ENCODE data around the gene KRTAP1-5.

KRTAP1-5 gene

DNA sequence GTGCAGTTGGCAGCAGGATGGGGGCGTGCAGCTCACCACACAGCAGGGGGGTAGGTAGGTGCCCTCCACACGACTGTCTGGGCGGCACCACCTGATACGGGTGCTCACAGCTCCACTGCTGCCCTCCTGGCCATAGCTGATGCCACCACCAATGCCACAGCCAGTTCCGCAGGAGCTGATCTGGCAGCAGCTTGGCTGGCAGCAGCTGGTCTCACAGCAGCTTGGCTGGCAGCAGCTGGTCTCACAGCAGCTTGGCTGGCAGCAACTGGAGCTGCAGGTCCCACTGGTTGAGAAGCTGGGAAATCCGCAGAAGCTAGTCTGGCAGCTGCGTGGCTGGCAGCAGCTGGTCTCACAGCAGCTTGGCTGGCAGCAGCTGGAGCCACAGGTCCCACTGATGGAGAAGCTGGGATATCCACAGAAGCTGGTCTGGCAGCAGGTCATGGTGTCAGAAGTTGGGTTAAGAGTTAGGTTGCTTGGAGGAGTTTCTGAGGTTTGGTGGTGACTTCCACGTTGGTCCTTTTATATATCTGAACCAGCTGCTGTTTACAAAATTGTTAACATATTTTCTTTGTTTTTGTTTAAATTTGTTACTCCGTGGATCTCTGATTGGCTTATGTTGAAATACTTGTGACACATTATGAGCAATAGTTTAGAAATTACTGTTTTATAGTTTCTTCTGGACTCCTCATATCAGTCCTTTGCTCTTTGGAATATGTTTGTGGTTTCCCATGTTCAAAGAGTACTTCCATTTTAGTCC is at the start of gene KRTAP1-5:
TSS of gene KRTAP1-5 (minus strand) at position 494 of the 757 bp plus-strand sequence. CDS start at position 441, 53 bp downstream.
- DNase-seq (ENCODE audit: extremely low read depth, low read depth): peak; percentile 52
- H3K4me3 ChIP-seq (replicated peaks; ENCODE audit: low read depth, low read length): no peak within 1 kb of the TSS
- TF ChIP-seq CTCF (IDR thresholded peaks at IDR 0.05; ENCODE audit: low read depth, low read length, missing control alignments): no peak

DNA sequence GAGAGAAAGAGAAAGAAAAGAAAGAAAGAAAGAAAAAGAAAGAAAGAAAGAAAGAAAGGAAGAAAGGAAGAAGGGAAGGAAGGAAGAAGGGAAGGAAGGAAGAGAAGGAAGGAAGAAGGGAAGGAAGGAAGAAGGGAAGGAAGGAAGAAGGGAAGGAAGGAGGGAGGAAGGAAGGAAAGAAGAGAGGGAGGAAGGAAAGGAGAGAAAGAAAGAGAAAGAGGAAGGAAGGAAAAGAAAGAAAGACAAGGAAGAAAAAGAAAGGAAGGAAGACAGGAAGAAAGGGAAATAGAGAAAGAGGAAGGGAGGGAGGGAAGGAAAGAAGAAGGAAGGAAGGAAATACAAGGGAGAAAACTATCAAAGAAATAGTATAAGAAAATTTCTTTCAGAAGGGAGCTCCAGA is 49.8 kb upstream of the KRTAP1-5 start:
- no peak for DNase-seq (ENCODE audit: extremely low read depth, low read depth)
- H3K4me3 ChIP-seq (replicated peaks; ENCODE audit: low read depth, low read length): no peak overlapping the region
- no peak for TF ChIP-seq CTCF (IDR thresholded peaks at IDR 0.05; ENCODE audit: low read depth, low read length, missing control alignments)

GRCh38 chr17:41073676-41074075 is 46.7 kb upstream of the KRTAP1-5 start:
- TF ChIP-seq CTCF (IDR thresholded peaks at IDR 0.05; ENCODE audit: low read depth, low read length, missing control alignments): no peak
- no peak for DNase-seq (ENCODE audit: extremely low read depth, low read depth)
- no peak overlapping the region for H3K4me3 ChIP-seq (replicated peaks; ENCODE audit: low read depth, low read length)

GRCh38 chr17:41071606-41072360 is 44.8 kb upstream of the KRTAP1-5 start:
- no peak for TF ChIP-seq CTCF (IDR thresholded peaks at IDR 0.05; ENCODE audit: low read depth, low read length, missing control alignments)
- H3K4me3 ChIP-seq (replicated peaks; ENCODE audit: low read depth, low read length): no peak overlapping the region
- no peak for DNase-seq (ENCODE audit: extremely low read depth, low read depth)

- no peak for TF ChIP-seq CTCF (IDR thresholded peaks at IDR 0.05; ENCODE audit: low read depth, low read length, missing control alignments)
- no peak for DNase-seq (ENCODE audit: extremely low read depth, low read depth)
- H3K4me3 ChIP-seq (replicated peaks; ENCODE audit: low read depth, low read length): no peak overlapping the region
Observed at GRCh38 chr17:41069031-41069430, 42.0 kb upstream of the KRTAP1-5 start.

DNA sequence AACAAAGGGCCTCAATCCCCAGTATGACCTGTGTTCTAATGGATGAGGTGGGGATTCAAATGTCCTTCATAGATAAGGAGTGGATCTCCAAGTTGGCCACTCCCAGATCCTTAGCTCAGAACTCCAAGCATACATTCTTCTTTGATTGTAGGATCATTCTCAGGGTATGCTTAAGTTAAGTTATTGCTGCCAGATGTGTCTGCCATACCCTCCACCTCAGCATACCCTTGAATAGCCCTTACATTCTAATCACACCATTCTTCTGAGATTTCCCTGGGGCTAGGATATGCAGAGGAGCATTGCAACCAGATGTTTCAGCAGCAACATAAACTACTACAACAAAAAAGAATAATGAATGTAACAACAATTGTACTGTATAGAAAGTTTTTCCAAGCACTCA is 40.3 kb upstream of the KRTAP1-5 start:
- no peak overlapping the region for H3K4me3 ChIP-seq (replicated peaks; ENCODE audit: low read depth, low read length)
- DNase-seq (ENCODE audit: extremely low read depth, low read depth): peak; percentile 97
- no peak for TF ChIP-seq CTCF (IDR thresholded peaks at IDR 0.05; ENCODE audit: low read depth, low read length, missing control alignments)
